HCT116 (cell line): Measurements from ENCODE around the gene ARAP1. TPM values are rescaled to one million over a fixed set of nuclear protein-coding genes. Genes with fewer than 3 reads are reported as not detected.

ENCODE experiments used
- ATAC-seq: fragments of 200-7000 bp; cut with Tn5 transposase; 2 replicates; pipeline ENCODE4 v1.9.1; 2020; ENCODE audit warnings: mild to moderate bottlenecking, moderate library complexity
- BruUV-seq: library from RNA; stranded (reverse); fragments of 400-500 nt; replicated peaks from 2 replicates; lab custom pipeline; 2021; lab: Mats Ljungman, UMichigan
- CTCF ChIA-PET: fragments of 300-600 bp; sonication (Branson Sonifier 250); formaldehyde crosslinking; loops from one replicate; lab custom pipeline; 2021; ENCODE audit warnings: antibody characterized with exemption; lab: Charles Lee
- POLR2A ChIA-PET: fragments of 300-600, 350-600 bp; sonication (Branson Sonifier 250); formaldehyde crosslinking; loops from one replicate; lab custom pipeline; 2021; ENCODE audit warnings: antibody characterized with exemption; lab: Charles Lee
- RAD21 ChIA-PET, 2 experiments: fragments of 300-600 bp; sonication (Branson Sonifier 250); formaldehyde crosslinking; loops; one replicate each; lab custom pipeline; 2023; ENCODE audit warnings: low total read pairs in 2 of 2; ENCODE audit not compliant: uncharacterized antibody in 2 of 2, unreplicated experiment in 2 of 2, low non-redundant PET in 1 of 2; lab: Charles Lee
- DNase-seq: peaks from one replicate; pipeline ENCODE4 v3.0.0-alpha.2; 2010; ENCODE audit warnings: low read depth, low spot score
- H2AFZ ChIP-seq: fragments of 200-600 bp; shearing (Covaris generic), sonication (generic); 2 replicates; pipeline ENCODE4 v1.6.1; 2017; ENCODE audit warnings: low read depth, mixed run types, mixed read lengths, antibody characterized with exemption, low read length; ENCODE audit not compliant: poor library complexity, severe bottlenecking
- H3K27ac ChIP-seq: 2 replicates; pipeline ENCODE4 v1.5.1; 2012; ENCODE audit warnings: low read depth, low read length
- H3K27me3 ChIP-seq: fragments of 200-600 bp; sonication (generic); 2 replicates; pipeline ENCODE4 v1.6.1; 2016; ENCODE audit warnings: mixed run types, low read length, mixed read lengths; ENCODE audit not compliant: insufficient read depth
- H3K36me3 ChIP-seq, 2 experiments: fragments of 200-500 bp in 1 of 2; fragments of 200-600 bp in 1 of 2; sonication (Bioruptor generic) in 1 of 2; sonication (generic) in 1 of 2; 2 replicates each; pipeline versions ENCODE4 v1.5.1 to v1.6.1; 2014 to 2016; ENCODE audit warnings: low read length in 2 of 2, inconsistent platforms in 1 of 2, mixed read lengths in 1 of 2, mixed run types in 1 of 2; ENCODE audit not compliant: insufficient read depth in 2 of 2, control insufficient read depth in 1 of 2
- H3K4me1 ChIP-seq, 2 experiments: fragments of 200-600 bp in 1 of 2; sonication (generic) in 1 of 2; 2 replicates each; pipeline versions ENCODE4 v1.5.1 to v1.6.1; 2012 to 2017; ENCODE audit warnings: low read length in 2 of 2, inconsistent platforms in 1 of 2, mild to moderate bottlenecking in 1 of 2, mixed read lengths in 1 of 2, mixed run types in 1 of 2, moderate library complexity in 1 of 2; ENCODE audit not compliant: insufficient read depth in 2 of 2, control insufficient read depth in 1 of 2
- H3K4me2 ChIP-seq: fragments of 200-600 bp; sonication (generic); 2 replicates; pipeline ENCODE4 v1.6.1; 2017; ENCODE audit warnings: mixed run types, low read length, mixed read lengths
- H3K4me3 ChIP-seq, 2 experiments: fragments of 200-600 bp in 1 of 2; sonication (generic) in 1 of 2; replicated peaks in 1 of 2; 2 replicates each; pipeline ENCODE4 v1.5.1; 2011 to 2016; ENCODE audit warnings: low read length in 2 of 2, control low read depth in 1 of 2, low read depth in 1 of 2, mild to moderate bottlenecking in 1 of 2, mixed read lengths in 1 of 2, mixed run types in 1 of 2
- H3K79me2 ChIP-seq: fragments of 200-600 bp; sonication (generic); 2 replicates; pipeline ENCODE4 v1.6.1; 2017; ENCODE audit warnings: mild to moderate bottlenecking, mixed run types, low read length, moderate library complexity, mixed read lengths; ENCODE audit not compliant: insufficient read depth
- H3K9ac ChIP-seq: fragments of 200-600 bp; sonication (generic); 2 replicates; pipeline ENCODE4 v1.6.1; 2016; ENCODE audit warnings: low read length, mixed read lengths
- H3K9me2 ChIP-seq: fragments of 200-600 bp; sonication (generic), shearing (Covaris generic); 2 replicates; pipeline ENCODE4 v1.6.1; 2017; ENCODE audit warnings: mixed run types, mild to moderate bottlenecking, moderate library complexity; ENCODE audit not compliant: insufficient read depth
- H3K9me3 ChIP-seq, 2 experiments: fragments of 200-500 bp in 1 of 2; fragments of 200-600 bp in 1 of 2; sonication (Bioruptor generic) in 1 of 2; sonication (generic) in 1 of 2; 2 replicates each; pipeline ENCODE4 v1.6.1; 2014 to 2017; ENCODE audit warnings: low read length in 2 of 2, mixed read lengths in 2 of 2, inconsistent platforms in 1 of 2, low read depth in 1 of 2, mild to moderate bottlenecking in 1 of 2, mixed run types in 1 of 2, moderate library complexity in 1 of 2; ENCODE audit not compliant: control insufficient read depth in 1 of 2, insufficient read depth in 1 of 2
- H4K20me1 ChIP-seq: fragments of 200-600 bp; sonication (generic), shearing (Covaris generic); 2 replicates; pipeline ENCODE4 v1.6.1; 2017; ENCODE audit warnings: mixed run types, mild to moderate bottlenecking, moderate library complexity; ENCODE audit not compliant: insufficient read depth
- EGR1 ChIP-seq: IDR thresholded peaks from 2 replicates; pipeline ENCODE4 v1.6.1; 2012; ENCODE audit warnings: low read depth
- EZH2phosphoT487 ChIP-seq: fragments of 200-600 bp; IDR thresholded peaks from 2 replicates; pipeline ENCODE4 v1.6.1; 2018; ENCODE audit warnings: antibody characterized with exemption, borderline replicate concordance
- POLR2AphosphoS5 ChIP-seq: IDR thresholded peaks from 2 replicates; pipeline ENCODE4 v1.6.1; 2011; ENCODE audit warnings: mild to moderate bottlenecking, low read depth, low read length, moderate library complexity
- RAD21 ChIP-seq: IDR thresholded peaks from 2 replicates; pipeline ENCODE4 v1.6.1; 2012; ENCODE audit warnings: low read depth, mild to moderate bottlenecking
- SP1 ChIP-seq: IDR thresholded peaks from 2 replicates; pipeline ENCODE4 v1.6.1; 2012; ENCODE audit warnings: low read depth
- SRF ChIP-seq: IDR thresholded peaks from 2 replicates; pipeline ENCODE4 v1.6.1; 2012; ENCODE audit warnings: low read depth
- ZNF274 ChIP-seq: fragments of 200-500 bp; sonication (Bioruptor generic); IDR thresholded peaks from 2 replicates; pipeline ENCODE4 v1.6.1; 2014; ENCODE audit warnings: mild to moderate bottlenecking, low read depth, low read length, inconsistent platforms
- intact Hi-C: fragments of 100-400 bp; cut with micrococcal nuclease; formaldehyde crosslinking; loops from 2 replicates; pipeline ENCODE4 v1.10.0; 2022
- total RNA-seq: library from RNA; stranded (reverse); gene quantifications from one replicate; pipeline ENCODE4 v1.2.1, GENCODE V29; 2021; ENCODE audit not compliant: unreplicated experiment
- TF ChIP-seq, protein P1 (sequence below): IDR thresholded peaks from 2 replicates; pipeline ENCODE4 v1.6.1; 2011; ENCODE audit warnings: mild to moderate bottlenecking, low read length, moderate library complexity; ENCODE audit not compliant: insufficient replicate concordance; ENCODE audit errors: extremely low read depth
- TF ChIP-seq, protein P2 (sequence below), 3 experiments: fragments of 200-600 bp in 1 of 3; sonication (generic) in 1 of 3; IDR thresholded peaks in 2 of 3; conservative IDR thresholded peaks in 1 of 3; 2 replicates each; pipeline ENCODE4 v1.5.1; 2012 to 2017; ENCODE audit warnings: low read depth in 2 of 3, low read length in 2 of 3, antibody characterized with exemption in 1 of 3, borderline replicate concordance in 1 of 3, control low read depth in 1 of 3, mild to moderate bottlenecking in 1 of 3, mixed read lengths in 1 of 3, mixed run types in 1 of 3, moderate library complexity in 1 of 3; ENCODE audit not compliant: insufficient read depth in 1 of 3

Gene ARAP1
- total RNA-seq, 1 experiment from 2014 or later, result 57.4 TPM

DNA sequence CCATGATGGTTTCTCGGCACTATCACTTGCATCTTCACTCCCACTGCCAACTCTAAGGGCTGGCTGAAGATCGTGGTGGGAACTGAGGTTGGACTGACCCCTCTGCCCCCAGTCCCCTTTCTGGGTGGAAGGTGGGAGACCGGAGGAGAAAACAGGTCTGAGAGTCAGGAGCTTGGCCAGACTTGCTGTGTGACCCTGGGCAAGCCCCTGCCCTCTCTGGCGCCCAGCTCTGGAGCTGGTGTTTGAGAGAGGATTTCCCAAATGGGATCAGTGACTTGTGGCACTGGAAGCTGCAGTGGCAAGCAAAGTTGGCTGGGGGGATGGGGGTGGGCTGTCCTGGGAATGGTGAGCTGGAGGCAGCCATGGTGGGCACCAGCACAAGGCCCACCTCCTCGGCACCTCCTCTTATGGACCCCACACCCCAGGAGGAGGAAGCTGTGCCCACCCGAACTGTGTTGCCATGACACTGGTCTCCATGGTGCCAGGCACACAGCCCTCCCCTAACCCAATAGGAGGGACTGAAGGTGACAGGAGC lies 71.5 kb downstream of the ARAP1 start:
- H3K4me3 ChIP-seq, result no peak overlapping the region
- ChIA-PET RAD21 (no interaction called here), CTCF (interaction anchor here (1.4 to 2.3 kb wide), 3 partner anchors 82 to 209 kb away, joined by 4 to 5 read pairs (median 5); no protein-coding TSS in a partner anchor), POLR2A (no interaction called here)
- no peak for DNase-seq
- no peak overlapping the region for H3K4me2 ChIP-seq
- no peaks in the 10 kb centered on the region for H3K9me2 ChIP-seq
- H3K9ac ChIP-seq, result no peak overlapping the region
- peaks cover 44% of the 10 kb centered on the region for H3K27me3 ChIP-seq
- no TSS peak for BruUV-seq
- TF ChIP-seq POLR2AphosphoS5 (no peak; the same call in 1 of the 2 replicates), ZNF274 (no peak), EZH2phosphoT487 (no peak), SRF (no peak), RAD21 (no peak), SP1 (no peak), EGR1 (no peak)
- TF ChIP-seq, protein P1, sequence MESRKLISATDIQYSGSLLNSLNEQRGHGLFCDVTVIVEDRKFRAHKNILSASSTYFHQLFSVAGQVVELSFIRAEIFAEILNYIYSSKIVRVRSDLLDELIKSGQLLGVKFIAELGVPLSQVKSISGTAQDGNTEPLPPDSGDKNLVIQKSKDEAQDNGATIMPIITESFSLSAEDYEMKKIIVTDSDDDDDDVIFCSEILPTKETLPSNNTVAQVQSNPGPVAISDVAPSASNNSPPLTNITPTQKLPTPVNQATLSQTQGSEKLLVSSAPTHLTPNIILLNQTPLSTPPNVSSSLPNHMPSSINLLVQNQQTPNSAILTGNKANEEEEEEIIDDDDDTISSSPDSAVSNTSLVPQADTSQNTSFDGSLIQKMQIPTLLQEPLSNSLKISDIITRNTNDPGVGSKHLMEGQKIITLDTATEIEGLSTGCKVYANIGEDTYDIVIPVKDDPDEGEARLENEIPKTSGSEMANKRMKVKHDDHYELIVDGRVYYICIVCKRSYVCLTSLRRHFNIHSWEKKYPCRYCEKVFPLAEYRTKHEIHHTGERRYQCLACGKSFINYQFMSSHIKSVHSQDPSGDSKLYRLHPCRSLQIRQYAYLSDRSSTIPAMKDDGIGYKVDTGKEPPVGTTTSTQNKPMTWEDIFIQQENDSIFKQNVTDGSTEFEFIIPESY, result no peak
- TF ChIP-seq, protein P2, sequence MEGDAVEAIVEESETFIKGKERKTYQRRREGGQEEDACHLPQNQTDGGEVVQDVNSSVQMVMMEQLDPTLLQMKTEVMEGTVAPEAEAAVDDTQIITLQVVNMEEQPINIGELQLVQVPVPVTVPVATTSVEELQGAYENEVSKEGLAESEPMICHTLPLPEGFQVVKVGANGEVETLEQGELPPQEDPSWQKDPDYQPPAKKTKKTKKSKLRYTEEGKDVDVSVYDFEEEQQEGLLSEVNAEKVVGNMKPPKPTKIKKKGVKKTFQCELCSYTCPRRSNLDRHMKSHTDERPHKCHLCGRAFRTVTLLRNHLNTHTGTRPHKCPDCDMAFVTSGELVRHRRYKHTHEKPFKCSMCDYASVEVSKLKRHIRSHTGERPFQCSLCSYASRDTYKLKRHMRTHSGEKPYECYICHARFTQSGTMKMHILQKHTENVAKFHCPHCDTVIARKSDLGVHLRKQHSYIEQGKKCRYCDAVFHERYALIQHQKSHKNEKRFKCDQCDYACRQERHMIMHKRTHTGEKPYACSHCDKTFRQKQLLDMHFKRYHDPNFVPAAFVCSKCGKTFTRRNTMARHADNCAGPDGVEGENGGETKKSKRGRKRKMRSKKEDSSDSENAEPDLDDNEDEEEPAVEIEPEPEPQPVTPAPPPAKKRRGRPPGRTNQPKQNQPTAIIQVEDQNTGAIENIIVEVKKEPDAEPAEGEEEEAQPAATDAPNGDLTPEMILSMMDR (IDR thresholded peaks at IDR 0.05 in 2 of 3, conservative IDR thresholded peaks at IDR 0.05 in 1 of 3; ENCODE audit: borderline replicate concordance in 1 of 3, insufficient read depth in 1 of 3, low read depth in 2 of 3, low read length in 2 of 3), result no peak
- TF ChIP-seq, all 23 proteins: peak for 0
- Histone ChIP-seq H3K4me1 (peaks cover 0 to 13% of the 10 kb centered on the region in 2 experiments; a peak in 3 of 4 replicates), H3K27ac (no peak overlapping the region), H3K36me3 (no peaks in the 10 kb centered on the region), H3K9me3 (no peaks in the 10 kb centered on the region), H4K20me1 (no peaks in the 10 kb centered on the region), H3K79me2 (no peaks in the 10 kb centered on the region), H2AFZ (no peak overlapping the region)
- no peak for ATAC-seq
- intact Hi-C loops, result loop anchor here (5.0 kb wide), 1 partner anchor 208 kb away; no protein-coding TSS in a partner anchor
